Stimulated activated CD4-positive, alpha-beta T cell treated with anti-CD3 and anti-CD28 coated beads, Interleukin-1b, Interleukin-23, amount 100 ng/mL, for 4 hours (primary cell): ENCODE measurements around the gene USP3.
"Not testable (repeated sequence)": the region's sequence is repeated elsewhere in the genome, so short reads cannot be mapped to it uniquely, and the experiment has no call there.

Experiments
- DNase-seq, 2 donors: peaks; one replicate each; pipeline ENCODE4 v3.0.0-alpha.2; 2020; ENCODE audit warnings: low read depth in 2 of 2

Gene USP3

GRCh38 chr15:63608989-63609388 lies 104.6 kb downstream of the USP3 start:
- DNase-seq: no peak

GRCh38 chr15:63609448-63609847 lies 105.1 kb downstream of the USP3 start:
- no peak for DNase-seq

- peak; percentile 48 to 59 for DNase-seq
Measured at GRCh38 chr15:63610209-63610841, 105.9 kb downstream of the USP3 start.

- no peak for DNase-seq
Measured at GRCh38 chr15:63611177-63611576, 106.8 kb downstream of the USP3 start.

- DNase-seq: no peak
Measured at GRCh38 chr15:63612300-63612699, 107.9 kb downstream of the USP3 start.

- DNase-seq: no peak
Measured at GRCh38 chr15:63615935-63616334, 111.5 kb downstream of the USP3 start.

- not testable (repeated sequence) for DNase-seq
Measured at GRCh38 chr15:63617147-63617546, 112.8 kb downstream of the USP3 start.

- not testable (repeated sequence) for DNase-seq
Measured at GRCh38 chr15:63617627-63618026, 113.2 kb downstream of the USP3 start.

GRCh38 chr15:63620760-63621159 lies 116.4 kb downstream of the USP3 start:
- not testable (repeated sequence) for DNase-seq

- no peak for DNase-seq
Measured at GRCh38 chr15:63623232-63623969, 119.0 kb downstream of the USP3 start.

GRCh38 chr15:63626955-63627354 lies 122.6 kb downstream of the USP3 start:
- DNase-seq: no peak

GRCh38 chr15:63628123-63628822 lies 123.9 kb downstream of the USP3 start:
- no peak for DNase-seq

- DNase-seq: no peak
Measured at GRCh38 chr15:63630036-63630751, 125.8 kb downstream of the USP3 start.

- DNase-seq: no peak
Measured at GRCh38 chr15:63633312-63633711, 128.9 kb downstream of the USP3 start.

GRCh38 chr15:63634154-63634553 lies 129.8 kb downstream of the USP3 start:
- no peak for DNase-seq

GRCh38 chr15:63636518-63637061 lies 132.2 kb downstream of the USP3 start:
- DNase-seq: no peak

GRCh38 chr15:63638839-63639238 lies 134.4 kb downstream of the USP3 start:
- no peak for DNase-seq

GRCh38 chr15:63640146-63640545 lies 135.8 kb downstream of the USP3 start:
- DNase-seq: no peak
